NT2/D1 (cell line): Measurements from ENCODE around the gene MRTFA.
"Not testable (repeated sequence)": the region's sequence is repeated elsewhere in the genome, so short reads cannot be mapped to it uniquely, and the experiment has no call there.

ENCODE experiments used
- DNase-seq: peaks from one replicate; pipeline ENCODE4 v3.0.0-alpha.2; 2011; ENCODE audit warnings: low read depth, low spot score
- H3K27me3 ChIP-seq: 2 replicates; pipeline ENCODE4 v1.6.0; 2011; ENCODE audit warnings: mild to moderate bottlenecking; ENCODE audit not compliant: insufficient read length, insufficient read depth
- H3K36me3 ChIP-seq: 2 replicates; pipeline ENCODE4 v1.6.1; 2011; ENCODE audit warnings: mild to moderate bottlenecking, low read length, mixed read lengths; ENCODE audit not compliant: insufficient read depth, insufficient read length
- H3K4me1 ChIP-seq: 2 replicates; pipeline ENCODE4 v1.5.1; 2011; ENCODE audit not compliant: insufficient read depth, insufficient read length
- H3K4me3 ChIP-seq: 2 replicates; pipeline ENCODE4 v1.5.1; 2011; ENCODE audit warnings: low read depth; ENCODE audit not compliant: insufficient read length
- H3K9ac ChIP-seq: 2 replicates; pipeline ENCODE4 v1.6.0; 2011; ENCODE audit warnings: low read depth; ENCODE audit not compliant: insufficient read length
- H3K9me3 ChIP-seq: 2 replicates; pipeline ENCODE4 v1.5.1; 2011; ENCODE audit warnings: mild to moderate bottlenecking, low read length; ENCODE audit not compliant: insufficient read depth
- SUZ12 ChIP-seq: IDR thresholded peaks from 2 replicates; pipeline ENCODE4 v1.6.1; 2011; ENCODE audit not compliant: insufficient read length, insufficient read depth; ENCODE audit errors: extremely low read depth
- YY1 ChIP-seq: IDR thresholded peaks from 2 replicates; pipeline ENCODE4 v1.6.1; 2011; ENCODE audit not compliant: insufficient read length, insufficient read depth
- ZNF274 ChIP-seq: IDR thresholded peaks from 2 replicates; pipeline ENCODE4 v1.6.1; 2011; ENCODE audit warnings: mild to moderate bottlenecking, low read depth, low read length

Gene MRTFA

DNA sequence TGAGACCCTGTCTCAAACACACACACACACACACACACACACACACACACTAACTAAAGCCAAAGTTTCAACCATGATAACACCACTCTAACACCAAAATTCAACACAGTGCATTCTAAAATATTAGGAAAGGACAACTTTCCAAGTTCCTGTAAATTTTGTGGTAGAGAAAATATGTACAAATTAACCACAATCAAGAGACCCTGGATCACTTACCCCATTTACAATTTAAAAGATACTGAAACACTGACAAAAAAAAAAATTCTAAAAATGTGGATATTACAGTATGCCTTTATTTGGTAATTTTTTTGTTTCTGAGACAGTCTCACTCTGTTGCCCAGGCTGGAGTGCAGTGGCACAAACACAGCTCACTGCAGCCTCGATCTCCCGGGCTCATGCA, 9.7 kb downstream of the MRTFA start:
- Histone ChIP-seq H3K9me3 (peaks cover 6% of the 10 kb centered on the region; the same call in 1 of the 2 replicates), H3K36me3 (no peaks in the 10 kb centered on the region), H3K4me3 (no peak overlapping the region), H3K27me3 (no peaks in the 10 kb centered on the region), H3K9ac (no peak overlapping the region), H3K4me1 (no peaks in the 10 kb centered on the region)
- TF ChIP-seq SUZ12, result no peak
- no peak for TF ChIP-seq ZNF274
- TF ChIP-seq YY1, result no peak
- no peak for DNase-seq

DNA sequence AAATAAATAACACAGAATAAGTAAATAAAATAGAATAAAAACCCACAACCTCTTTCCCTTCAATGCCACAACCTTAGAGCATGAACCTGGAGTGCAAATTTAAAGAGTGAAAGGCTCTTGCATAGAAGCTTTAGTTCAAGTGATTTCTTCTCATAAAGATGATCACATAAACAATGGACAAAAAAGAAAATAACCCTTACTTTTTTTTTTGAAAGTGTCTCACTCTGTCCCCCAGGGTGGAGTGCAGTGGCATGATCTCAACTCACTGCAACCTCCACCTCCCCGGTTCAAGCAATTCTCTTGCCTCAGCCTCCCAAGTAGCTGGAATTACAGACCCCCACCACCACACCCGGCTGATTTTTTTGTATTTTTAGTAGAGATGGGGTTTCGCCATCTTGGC, 10.7 kb downstream of the MRTFA start:
- H3K9me3 ChIP-seq, H3K4me3 ChIP-seq, H3K9ac ChIP-seq, H3K36me3 ChIP-seq, DNase-seq, H3K4me1 ChIP-seq, H3K27me3 ChIP-seq: not testable (repeated sequence)

DNA sequence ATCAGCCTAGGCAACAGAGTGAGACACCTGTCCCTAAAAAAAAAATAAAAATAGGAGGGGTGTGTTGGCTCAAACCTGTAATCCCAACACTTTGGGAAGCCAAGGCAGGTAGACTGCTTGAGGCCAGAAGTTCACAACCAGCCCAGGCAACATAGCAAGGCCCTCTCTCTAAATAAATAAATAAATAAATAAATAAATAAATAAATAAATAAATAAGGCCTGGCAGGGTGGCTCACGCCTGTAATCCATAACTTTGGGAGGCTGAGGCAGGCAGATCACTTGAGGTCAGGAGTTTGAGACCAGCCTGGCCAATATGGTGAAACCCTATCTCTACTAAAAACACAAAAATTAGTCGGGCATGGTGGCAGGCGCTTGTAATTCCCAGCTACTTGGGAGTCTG, 11.2 kb downstream of the MRTFA start:
- not testable (repeated sequence) for H3K27me3 ChIP-seq, H3K4me1 ChIP-seq, DNase-seq, H3K9ac ChIP-seq, H3K9me3 ChIP-seq, H3K4me3 ChIP-seq, H3K36me3 ChIP-seq

DNA sequence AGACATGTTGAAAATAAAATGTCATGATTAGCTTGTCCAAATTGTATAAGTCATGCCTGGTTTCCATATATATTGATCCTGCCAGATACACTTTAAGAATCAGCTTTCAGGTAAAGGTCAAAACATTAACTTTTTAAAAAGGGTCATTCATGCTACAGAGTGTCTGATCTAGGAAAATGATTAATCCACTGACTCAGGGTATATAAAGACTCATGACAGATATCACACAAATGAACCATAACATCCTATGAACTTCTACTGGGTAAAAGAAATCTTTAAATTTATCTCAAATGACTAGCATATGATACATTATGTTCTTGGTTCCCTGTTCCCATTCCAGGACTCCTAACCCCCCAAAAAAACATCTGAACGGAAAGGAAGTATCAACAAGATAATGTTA, 11.7 kb downstream of the MRTFA start:
- DNase-seq, result no peak
- Histone ChIP-seq H3K36me3 (no peaks in the 10 kb centered on the region), H3K4me3 (no peak overlapping the region), H3K27me3 (no peaks in the 10 kb centered on the region), H3K9ac (no peak overlapping the region), H3K9me3 (peaks cover 6% of the 10 kb centered on the region; the same call in 1 of the 2 replicates), H3K4me1 (no peaks in the 10 kb centered on the region)
- TF ChIP-seq SUZ12 (no peak), YY1 (no peak), ZNF274 (no peak)

DNA sequence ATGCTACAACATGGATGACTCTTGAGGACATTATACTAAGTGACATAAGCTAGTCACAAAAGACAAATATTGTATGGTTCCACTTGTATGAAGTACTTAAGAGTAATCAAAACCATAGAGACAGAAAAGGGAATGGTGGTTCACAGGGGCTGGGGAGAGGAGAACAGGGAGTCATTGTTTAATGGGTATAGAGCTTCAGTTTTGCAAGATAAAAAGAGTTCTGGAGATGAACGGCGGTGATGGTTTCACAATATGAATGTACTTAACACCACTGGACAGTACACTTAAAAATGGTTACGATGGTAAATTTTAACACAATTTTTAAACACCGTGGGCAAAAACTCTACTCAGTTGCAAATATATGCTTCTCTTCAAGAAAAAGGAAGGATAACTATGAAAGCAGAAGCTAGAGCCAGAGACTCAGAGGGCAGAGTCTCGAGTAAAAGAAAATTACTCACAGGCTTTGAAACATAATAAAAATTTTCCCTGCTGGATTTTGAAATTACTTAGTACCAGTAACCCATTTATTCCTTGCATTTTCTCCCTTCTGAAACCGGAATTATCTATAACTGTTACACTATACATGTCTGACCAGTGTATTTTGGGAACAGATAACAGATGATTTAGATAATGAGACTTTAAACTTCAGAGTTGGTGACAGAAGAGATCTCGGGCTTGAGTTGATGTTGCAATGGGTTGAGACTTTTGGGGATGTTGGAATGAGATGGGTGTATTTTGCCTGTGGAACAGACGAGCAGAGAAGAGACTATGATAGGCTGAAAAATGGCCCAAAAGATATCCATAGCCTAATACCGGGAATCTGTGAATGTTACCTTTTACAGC, 15.0 kb downstream of the MRTFA start:
- H3K9ac ChIP-seq, result no peak overlapping the region
- TF ChIP-seq YY1, result no peak
- TF ChIP-seq ZNF274, result no peak
- no peak for TF ChIP-seq SUZ12

DNA sequence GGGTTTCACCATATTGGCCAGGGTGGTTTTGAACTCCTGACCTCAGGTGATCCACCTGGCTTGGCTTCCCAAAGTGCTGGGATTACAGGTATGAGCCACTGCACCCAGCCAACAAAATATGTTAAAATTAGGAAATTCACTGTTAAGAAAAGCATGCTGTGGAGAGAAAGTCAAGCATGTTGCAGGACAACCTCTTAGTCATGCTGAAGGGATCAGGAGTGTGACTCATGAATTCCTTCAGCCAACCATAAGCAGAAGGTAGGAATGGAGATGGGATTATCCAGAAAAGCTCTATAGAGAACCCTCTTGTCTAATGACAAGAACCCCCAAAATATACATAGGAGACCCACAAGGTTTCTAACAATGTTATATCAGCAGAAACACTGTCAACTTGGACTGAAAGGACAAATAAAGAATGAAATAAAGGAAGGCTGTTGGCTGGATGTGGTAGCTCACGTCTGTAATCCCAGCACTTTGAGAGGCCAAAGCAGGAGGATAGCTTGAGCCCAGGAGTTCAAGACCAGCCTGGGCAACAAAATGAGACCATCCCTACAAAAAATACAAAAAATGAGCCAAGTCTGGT, 16.0 kb downstream of the MRTFA start:
- Histone ChIP-seq H3K4me3 (no peak overlapping the region), H3K9me3 (peaks cover 6% of the 10 kb centered on the region; the same call in 1 of the 2 replicates), H3K36me3 (no peaks in the 10 kb centered on the region), H3K9ac (no peak overlapping the region), H3K4me1 (no peaks in the 10 kb centered on the region), H3K27me3 (no peaks in the 10 kb centered on the region)
- no peak for DNase-seq
- TF ChIP-seq ZNF274 (no peak), SUZ12 (no peak), YY1 (no peak)

More for the DNA sequence above, 15.0 kb downstream of the MRTFA start:
- H3K27me3 ChIP-seq, result no peaks in the 10 kb centered on the region
- H3K9me3 ChIP-seq, result peaks cover 6% of the 10 kb centered on the region; the same call in 1 of the 2 replicates
- DNase-seq, result no peak
- no peak overlapping the region for H3K4me3 ChIP-seq
- H3K36me3 ChIP-seq, result no peaks in the 10 kb centered on the region
- H3K4me1 ChIP-seq, result no peaks in the 10 kb centered on the region

DNA sequence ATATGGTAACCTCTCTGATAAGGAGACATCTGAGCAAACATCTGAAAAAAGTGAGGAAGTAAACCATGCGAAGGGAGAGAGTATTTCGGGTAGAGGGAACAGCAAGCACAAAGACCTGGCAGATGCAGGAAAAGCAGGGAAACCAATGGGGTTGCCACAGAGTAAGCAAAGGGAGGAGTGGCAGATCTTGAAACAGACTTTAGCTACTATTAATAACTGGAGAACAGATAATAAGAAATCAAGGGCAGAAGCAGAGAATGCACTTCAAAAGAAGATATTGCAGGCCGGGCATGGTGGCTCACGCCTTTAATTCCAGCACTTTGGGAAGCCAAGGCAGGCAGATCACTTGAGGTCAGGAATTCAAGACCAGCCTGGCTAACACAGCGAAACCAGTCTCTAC, 18.1 kb downstream of the MRTFA start:
- H3K9ac ChIP-seq, result no peak overlapping the region
- no peaks in the 10 kb centered on the region for H3K27me3 ChIP-seq

More for the DNA sequence above, 18.1 kb downstream of the MRTFA start:
- Histone ChIP-seq H3K4me3 (no peak overlapping the region), H3K9me3 (peaks cover 6% of the 10 kb centered on the region; the same call in 1 of the 2 replicates), H3K36me3 (no peaks in the 10 kb centered on the region), H3K4me1 (no peaks in the 10 kb centered on the region)
- TF ChIP-seq YY1 (no peak), SUZ12 (no peak), ZNF274 (no peak)
- no peak for DNase-seq
